HL-60 (cell line): ENCODE results near the gene SPATA46.
"Not testable (repeated sequence)": the region's sequence is repeated elsewhere in the genome, so short reads cannot be mapped to it uniquely, and the experiment has no call there.

ENCODE experiments used
- DNase-seq, 2 experiments: peaks; one replicate each; pipeline ENCODE4 v3.0.0-alpha.2; 2010 to 2020; ENCODE audit warnings: low read depth in 1 of 2, low spot score in 1 of 2
- H3K27ac ChIP-seq: fragments of 250-450 bp; sonication (Bioruptor Pico); replicated peaks from 2 replicates; pipeline ENCODE4 v1.5.1; 2020; ENCODE audit warnings: mild to moderate bottlenecking, moderate library complexity
- H3K27me3 ChIP-seq: fragments of 250-450 bp; sonication (Bioruptor Pico); 2 replicates; pipeline ENCODE4 v1.5.1; 2021; ENCODE audit warnings: mild to moderate bottlenecking, moderate library complexity; ENCODE audit not compliant: insufficient read depth, poor library complexity, severe bottlenecking
- H3K4me3 ChIP-seq: replicated peaks from 2 replicates; pipeline ENCODE4 v1.5.1; 2011; ENCODE audit warnings: mild to moderate bottlenecking, control low read depth, low read length; ENCODE audit not compliant: insufficient read depth
- CTCF ChIP-seq: IDR thresholded peaks from one replicate; pipeline ENCODE4 v1.5.1; 2011; ENCODE audit warnings: low read length, control low read depth, inconsistent platforms; ENCODE audit not compliant: insufficient read depth
- GABPA ChIP-seq: IDR thresholded peaks from 2 replicates; pipeline ENCODE4 v1.6.1; 2012; ENCODE audit warnings: low read depth
- POLR2AphosphoS5 ChIP-seq: IDR thresholded peaks from 2 replicates; pipeline ENCODE4 v1.6.1; 2012; ENCODE audit warnings: low read depth
- REST ChIP-seq: IDR thresholded peaks from 2 replicates; pipeline ENCODE4 v1.6.1; 2012; ENCODE audit warnings: low read depth; ENCODE audit not compliant: insufficient replicate concordance
- SPI1 ChIP-seq: IDR thresholded peaks from 2 replicates; pipeline ENCODE4 v1.6.1; 2012; ENCODE audit warnings: low read depth, mild to moderate bottlenecking, borderline replicate concordance

The SPATA46 gene

DNA sequence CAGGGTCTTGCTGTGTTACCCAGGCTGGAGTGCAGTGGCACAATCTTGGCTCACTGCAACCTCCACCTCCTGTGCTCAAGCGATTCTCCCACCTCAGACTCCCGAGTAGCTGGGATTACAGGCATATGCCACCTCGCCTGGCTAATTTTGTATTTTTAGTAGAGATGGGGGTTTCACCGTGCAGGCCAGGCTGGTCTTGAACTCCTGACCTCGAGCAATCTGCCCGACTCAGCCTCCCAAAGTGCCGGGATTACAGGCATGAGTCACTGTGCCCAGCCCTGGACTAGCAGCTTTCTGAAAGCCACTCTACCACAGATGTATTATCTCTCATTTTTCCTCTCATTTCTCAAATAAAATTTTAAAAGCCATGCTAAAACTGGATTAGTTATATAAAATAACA lies 41.9 kb upstream of the SPATA46 start:
- H3K27ac ChIP-seq, H3K27me3 ChIP-seq, H3K4me3 ChIP-seq, DNase-seq: not testable (repeated sequence)

DNA sequence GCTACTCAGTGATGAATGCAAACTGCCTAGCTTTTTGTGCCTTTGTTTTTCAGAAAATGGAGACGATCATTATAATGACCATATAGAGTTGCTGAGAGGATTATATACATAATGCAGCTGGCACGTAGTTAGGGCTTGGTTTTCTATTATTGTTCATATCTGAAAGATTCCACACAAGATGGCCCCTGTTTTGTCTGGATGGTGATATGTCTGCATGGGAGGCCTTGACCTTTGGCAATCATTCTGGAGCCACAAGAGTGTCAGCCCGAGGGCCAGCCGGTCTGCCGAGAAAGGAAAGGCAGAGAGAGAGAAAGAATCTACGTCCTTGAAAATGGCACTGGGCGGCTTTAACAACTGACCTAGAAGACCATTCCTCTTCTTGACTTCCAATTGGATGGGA lies 41.0 kb upstream of the SPATA46 start:
- no peak overlapping the region for H3K27ac ChIP-seq
- H3K27me3 ChIP-seq, result no peaks in the 10 kb centered on the region
- no peak for TF ChIP-seq CTCF
- TF ChIP-seq GABPA, result no peak
- TF ChIP-seq REST, result no peak
- TF ChIP-seq POLR2AphosphoS5, result no peak
- no peak for TF ChIP-seq SPI1
- no peak for DNase-seq
- no peak overlapping the region for H3K4me3 ChIP-seq

DNA sequence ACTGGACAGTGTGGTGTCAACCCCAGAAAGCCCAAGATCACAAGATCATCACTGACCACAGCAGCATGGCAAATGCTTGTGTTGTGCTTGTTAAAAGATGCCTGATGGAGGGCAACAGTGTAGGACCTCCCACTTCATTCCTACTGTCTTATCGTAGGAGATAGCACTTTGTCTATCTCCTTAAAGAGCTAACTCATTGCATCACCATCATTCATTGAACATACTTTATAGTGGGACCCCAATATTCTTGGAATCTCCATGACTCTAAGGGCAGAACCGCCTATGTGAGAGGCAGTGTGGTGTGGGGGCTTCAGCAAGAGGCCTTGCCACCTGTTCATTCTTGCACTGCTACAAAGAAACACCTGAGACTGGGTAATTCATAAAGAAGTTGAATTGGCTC lies 40.3 kb upstream of the SPATA46 start:
- TF ChIP-seq GABPA, result no peak
- no peak for TF ChIP-seq REST
- TF ChIP-seq POLR2AphosphoS5, result no peak
- no peak for TF ChIP-seq CTCF
- TF ChIP-seq SPI1, result no peak
- DNase-seq, result no peak
- Histone ChIP-seq H3K27me3 (no peaks in the 10 kb centered on the region), H3K27ac (no peak overlapping the region), H3K4me3 (no peak overlapping the region)

DNA sequence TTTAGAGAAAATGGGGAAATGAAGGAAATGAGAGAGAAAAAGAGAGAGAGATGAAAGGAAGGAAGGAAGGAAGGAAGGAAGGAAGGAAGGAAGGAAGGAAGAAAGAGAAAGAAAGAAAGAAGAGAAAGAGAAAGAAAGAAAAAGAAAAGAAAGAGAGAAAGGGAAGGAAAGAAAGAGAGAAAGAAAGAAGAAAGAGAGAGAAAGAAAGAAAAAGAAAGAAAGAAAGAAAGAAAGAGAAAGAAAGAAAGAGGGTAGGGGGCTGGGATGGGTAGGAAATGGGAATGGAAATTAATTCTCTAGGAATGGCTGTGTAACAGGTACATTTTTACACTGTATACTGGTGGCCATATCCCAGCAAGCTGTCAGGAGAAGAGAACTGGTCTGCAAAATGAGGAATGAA lies 39.6 kb upstream of the SPATA46 start:
- no peak for TF ChIP-seq CTCF
- TF ChIP-seq REST, result no peak
- TF ChIP-seq SPI1, result no peak
- no peak for TF ChIP-seq GABPA
- TF ChIP-seq POLR2AphosphoS5, result no peak
- no peak overlapping the region for H3K27ac ChIP-seq
- H3K27me3 ChIP-seq, result no peaks in the 10 kb centered on the region
- no peak for DNase-seq
- no peak overlapping the region for H3K4me3 ChIP-seq
